PC-9 (cell line): ENCODE data around the gene ZDHHC8.
A peak's percentile ranks its signal among the peaks of the same experiment; 100 is the strongest.

Experiments
- EZH2 ChIP-seq: fragments of 200-600 bp; sonication (generic); IDR thresholded peaks from 2 replicates; pipeline ENCODE4 v1.8.0; 2017; ENCODE audit warnings: antibody characterized with exemption, low read depth
- TF ChIP-seq, protein P1 (sequence below): fragments of 200-600 bp; sonication (generic); conservative IDR thresholded peaks from 2 replicates; pipeline ENCODE4 v1.6.1; 2017; ENCODE audit warnings: mixed run types, antibody characterized with exemption, mild to moderate bottlenecking, moderate library complexity

DNA sequence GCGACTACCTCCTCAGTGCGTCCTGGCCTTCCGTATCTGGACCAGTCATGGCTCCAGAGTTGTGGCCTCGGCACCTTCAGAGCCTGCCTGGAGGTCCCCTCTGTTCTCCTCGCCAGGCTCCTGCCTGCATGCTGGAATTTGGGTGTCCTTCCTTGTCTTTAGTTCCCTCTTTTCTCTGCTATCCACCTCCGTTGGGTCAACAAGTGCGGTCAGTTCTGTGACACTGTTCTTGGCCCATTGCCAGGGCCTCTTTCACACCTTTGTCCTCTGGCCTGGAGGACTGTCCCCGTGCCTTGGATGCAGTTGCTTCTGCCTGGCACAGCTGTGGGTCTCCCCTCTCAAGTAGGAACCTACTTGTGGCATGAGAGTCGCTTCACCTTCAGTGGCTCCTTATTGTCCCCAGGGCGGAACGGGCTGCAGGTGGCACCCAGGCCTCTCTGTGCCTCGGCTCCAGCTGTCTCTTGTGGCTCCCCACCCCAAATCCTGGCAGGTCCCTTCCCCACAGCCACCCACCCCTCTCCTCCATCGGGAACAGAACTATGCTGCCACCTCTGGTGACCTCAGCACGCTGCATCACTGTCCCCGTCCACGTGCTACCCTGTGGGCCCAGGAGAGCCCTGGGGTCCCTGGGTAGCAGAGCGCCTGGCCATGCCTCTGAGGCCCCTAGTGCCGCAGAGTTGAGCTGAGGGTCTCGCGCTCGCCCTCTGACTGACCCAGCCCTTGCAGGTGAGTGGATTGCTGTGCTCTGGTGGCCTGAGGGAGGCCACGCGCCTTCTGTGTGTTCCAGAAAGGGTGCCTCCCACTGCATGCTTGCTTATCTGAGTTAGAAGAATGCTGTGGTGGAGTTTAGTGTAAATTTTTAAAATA is 46.8 kb upstream of the ZDHHC8 start:
- TF ChIP-seq, protein P1, sequence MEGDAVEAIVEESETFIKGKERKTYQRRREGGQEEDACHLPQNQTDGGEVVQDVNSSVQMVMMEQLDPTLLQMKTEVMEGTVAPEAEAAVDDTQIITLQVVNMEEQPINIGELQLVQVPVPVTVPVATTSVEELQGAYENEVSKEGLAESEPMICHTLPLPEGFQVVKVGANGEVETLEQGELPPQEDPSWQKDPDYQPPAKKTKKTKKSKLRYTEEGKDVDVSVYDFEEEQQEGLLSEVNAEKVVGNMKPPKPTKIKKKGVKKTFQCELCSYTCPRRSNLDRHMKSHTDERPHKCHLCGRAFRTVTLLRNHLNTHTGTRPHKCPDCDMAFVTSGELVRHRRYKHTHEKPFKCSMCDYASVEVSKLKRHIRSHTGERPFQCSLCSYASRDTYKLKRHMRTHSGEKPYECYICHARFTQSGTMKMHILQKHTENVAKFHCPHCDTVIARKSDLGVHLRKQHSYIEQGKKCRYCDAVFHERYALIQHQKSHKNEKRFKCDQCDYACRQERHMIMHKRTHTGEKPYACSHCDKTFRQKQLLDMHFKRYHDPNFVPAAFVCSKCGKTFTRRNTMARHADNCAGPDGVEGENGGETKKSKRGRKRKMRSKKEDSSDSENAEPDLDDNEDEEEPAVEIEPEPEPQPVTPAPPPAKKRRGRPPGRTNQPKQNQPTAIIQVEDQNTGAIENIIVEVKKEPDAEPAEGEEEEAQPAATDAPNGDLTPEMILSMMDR = peak; percentile 36; the same call in 1 of the 2 replicates
- no peak for TF ChIP-seq EZH2
